ENCODE measurements around the gene ARHGAP26. TPM values are rescaled to one million over a fixed set of nuclear protein-coding genes. Genes with fewer than 3 reads are reported as not detected.

ARHGAP26 gene
- total and polyA plus RNA-seq, 2 of the 4 experiments (the other 2 are of a cell fraction), result 0.54 to 0.56 TPM

DNA sequence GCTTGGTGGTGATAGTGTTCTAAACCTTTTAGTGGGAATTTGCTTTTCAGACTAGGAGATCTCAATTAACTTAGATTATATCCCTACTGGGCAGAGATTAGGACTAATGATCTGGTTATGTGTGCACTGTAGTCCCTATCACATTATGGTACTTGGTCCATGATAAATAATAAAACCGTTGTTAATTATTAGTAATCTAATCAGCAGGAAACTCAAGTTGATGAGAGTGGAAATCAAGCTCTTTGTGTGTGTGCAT is 262.3 kb downstream of the ARHGAP26 start:
- H4K20me1 ChIP-seq (ENCODE audit: insufficient read depth, low read length), result no peaks in the 10 kb centered on the region
- no peak overlapping the region for H2BK20ac ChIP-seq (ENCODE audit: low read depth, low read length)
- no peaks in the 10 kb centered on the region for H3K9me1 ChIP-seq (ENCODE audit: insufficient read depth, low read length)
- H3K14ac ChIP-seq (replicated peaks; ENCODE audit: low read depth, low read length), result no peak overlapping the region
- H3K36me3 ChIP-seq (ENCODE audit: control insufficient read depth, insufficient read depth, low read length), result no peaks in the 10 kb centered on the region
- intact Hi-C loops (cut with micrococcal nuclease) (loop anchor here (5.0 kb wide), 1 partner anchor 475 kb away; no protein-coding TSS in a partner anchor), in situ Hi-C loops (cut with MboI; ENCODE audit: low sequenced_read_pairs) (no loop called here), dilution Hi-C loops (cut with HindIII; ENCODE audit: low sequenced_read_pairs, unreplicated experiment) (no loop called here)
- H3K79me1 ChIP-seq (ENCODE audit: low read depth in 1 of 2, low read length in 2 of 2), result no peaks in the 10 kb centered on the region
- H2BK15ac ChIP-seq (ENCODE audit: low read depth, low read length), result no peak overlapping the region
- DNase-seq (no peak), ATAC-seq (ENCODE audit: low read depth) (no peak)
- H2BK5ac ChIP-seq (ENCODE audit: low read depth, low read length, poor library complexity, severe bottlenecking), result no peak overlapping the region
- H3K23ac ChIP-seq (ENCODE audit: low read depth, low read length), result no peak overlapping the region
- no peak overlapping the region for H4K5ac ChIP-seq (ENCODE audit: low read depth, low read length)
- ChIA-PET POLR2A (ENCODE audit: unreplicated experiment) (no interaction called here), CTCF (no interaction called here)
- H4K8ac ChIP-seq (ENCODE audit: low read depth in 2 of 2, low read length in 2 of 2), result no peak overlapping the region
- no peak overlapping the region for H3K9ac ChIP-seq (ENCODE audit: low read depth, low read length)
- no peak overlapping the region for H3K56ac ChIP-seq (ENCODE audit: extremely low read depth, insufficient read depth, low read length)
- H3K4me2 ChIP-seq (ENCODE audit: low read depth, low read length), result no peak overlapping the region
- no peak overlapping the region for H4K91ac ChIP-seq (ENCODE audit: insufficient read depth, low read depth, low read length)
- no peak overlapping the region for H2AK9ac ChIP-seq (replicated peaks; ENCODE audit: low read depth, low read length, poor library complexity)
- H3K18ac ChIP-seq (ENCODE audit: low read depth, low read length), result no peak overlapping the region; the same call in 1 of the 2 replicates
- no peaks in the 10 kb centered on the region for H3K9me3 ChIP-seq (ENCODE audit: control insufficient read depth, insufficient read depth, low read length)
- H3K27me3 ChIP-seq (ENCODE audit: control insufficient read depth, insufficient read depth, low read length), result peaks cover 11% of the 10 kb centered on the region
- H2AK5ac ChIP-seq (ENCODE audit: low read depth, low read length), result no peak overlapping the region
- peaks cover 2% of the 10 kb centered on the region; the same call in 1 of the 2 replicates for H3K4me1 ChIP-seq (ENCODE audit: control insufficient read depth, insufficient read depth, low read length)
- no CpG with 5 or more reads among the region's 1 CpG for WGBS, 2 experiments (ENCODE audit: extremely low coverage in 2 of 2, insufficient read length in 1 of 2)
- no peak for TF ChIP-seq RAD21 (IDR thresholded peaks at IDR 0.05; ENCODE audit: low read length)
- TF ChIP-seq CHD1 (IDR thresholded peaks at IDR 0.05; ENCODE audit: low read depth, low read length), result no peak
- TF ChIP-seq USF2 (IDR thresholded peaks at IDR 0.05; ENCODE audit: low read depth, low read length), result no peak
- TF ChIP-seq BHLHE40 (IDR thresholded peaks at IDR 0.05; ENCODE audit: low read depth, low read length), result no peak
- TF ChIP-seq, protein P1, sequence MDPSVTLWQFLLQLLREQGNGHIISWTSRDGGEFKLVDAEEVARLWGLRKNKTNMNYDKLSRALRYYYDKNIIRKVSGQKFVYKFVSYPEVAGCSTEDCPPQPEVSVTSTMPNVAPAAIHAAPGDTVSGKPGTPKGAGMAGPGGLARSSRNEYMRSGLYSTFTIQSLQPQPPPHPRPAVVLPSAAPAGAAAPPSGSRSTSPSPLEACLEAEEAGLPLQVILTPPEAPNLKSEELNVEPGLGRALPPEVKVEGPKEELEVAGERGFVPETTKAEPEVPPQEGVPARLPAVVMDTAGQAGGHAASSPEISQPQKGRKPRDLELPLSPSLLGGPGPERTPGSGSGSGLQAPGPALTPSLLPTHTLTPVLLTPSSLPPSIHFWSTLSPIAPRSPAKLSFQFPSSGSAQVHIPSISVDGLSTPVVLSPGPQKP (IDR thresholded peaks at IDR 0.05; ENCODE audit: borderline replicate concordance, low read depth, low read length), result no peak
- no peak for TF ChIP-seq MAZ (IDR thresholded peaks at IDR 0.05; ENCODE audit: borderline replicate concordance, low read depth, low read length)
- TF ChIP-seq MXI1 (IDR thresholded peaks at IDR 0.05; ENCODE audit: borderline replicate concordance, low read depth, low read length), result no peak
- TF ChIP-seq FOS (IDR thresholded peaks at IDR 0.05; ENCODE audit: low read depth, low read length), result no peak
- TF ChIP-seq MAFK (IDR thresholded peaks at IDR 0.05; ENCODE audit: low read depth, low read length), result no peak
- TF ChIP-seq CTCF (conservative IDR thresholded peaks at IDR 0.05; ENCODE audit: low read depth, low read length), result no peak
- TF ChIP-seq SMC3 (IDR thresholded peaks at IDR 0.05; ENCODE audit: low read depth, low read length), result no peak
- no peak for TF ChIP-seq POLR2A (IDR thresholded peaks at IDR 0.05; ENCODE audit: low read depth, low read length)
- H3K4me3 ChIP-seq (ENCODE audit: insufficient read depth, low read depth, low read length), result no peak overlapping the region
- no peak overlapping the region for H2AFZ ChIP-seq (replicated peaks; ENCODE audit: low read length, poor library complexity)
- no peak overlapping the region for H2BK120ac ChIP-seq (ENCODE audit: low read depth, low read length)
- H3K4ac ChIP-seq (ENCODE audit: low read depth, low read length), result no peak overlapping the region
- no peak overlapping the region for H3K27ac ChIP-seq (ENCODE audit: insufficient read depth, low read length)
- no TSS peak for BruUV-seq (replicated peaks)
